ENCODE data around the gene FBXO39.
"Not testable (repeated sequence)": the region's sequence is repeated elsewhere in the genome, so short reads cannot be mapped to it uniquely, and the experiment has no call there.

Gene FBXO39

DNA sequence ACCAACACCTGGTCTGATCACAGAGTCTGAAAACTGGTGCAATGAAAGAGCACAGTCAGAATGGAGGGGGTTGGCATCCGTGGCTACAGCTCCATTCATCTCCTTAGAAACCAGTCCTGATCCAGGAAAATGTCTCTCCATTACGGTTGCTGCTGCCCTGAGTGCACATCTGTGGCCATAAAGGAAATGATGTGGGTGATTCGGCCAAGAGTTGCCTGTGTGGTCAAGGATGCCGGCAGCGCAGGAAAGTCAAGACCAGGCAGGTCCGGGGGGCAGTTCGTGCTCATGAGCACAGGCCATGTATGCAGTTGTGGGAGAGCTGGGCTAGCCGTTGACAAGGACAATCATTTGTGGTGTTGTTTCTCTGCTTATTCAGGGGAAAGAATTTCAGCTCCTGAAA is 14.2 kb upstream of the FBXO39 start:
- TF ChIP-seq CTCF (IDR thresholded peaks at IDR 0.05; ENCODE audit: low read depth, low read length): no peak
- H3K4me1 ChIP-seq: no peaks in the 10 kb centered on the region
- no peaks in the 10 kb centered on the region for H3K27me3 ChIP-seq
- H3K9me3 ChIP-seq: no peaks in the 10 kb centered on the region
- DNase-seq: no peak
- no peak overlapping the region for H3K4me3 ChIP-seq (ENCODE audit: low read depth, low read length)
- H3K36me3 ChIP-seq: no peaks in the 10 kb centered on the region

GRCh38 chr17:6768447-6768846 is 7.6 kb upstream of the FBXO39 start:
- Histone ChIP-seq H3K4me3 (ENCODE audit: low read depth, low read length) (no peak overlapping the region), H3K9me3 (no peaks in the 10 kb centered on the region), H3K36me3 (no peaks in the 10 kb centered on the region), H3K27me3 (no peaks in the 10 kb centered on the region), H3K4me1 (no peaks in the 10 kb centered on the region)
- no peak for DNase-seq
- no peak for TF ChIP-seq CTCF (IDR thresholded peaks at IDR 0.05; ENCODE audit: low read depth, low read length)

GRCh38 chr17:6772016-6772415 is 4.0 kb upstream of the FBXO39 start:
- H3K36me3 ChIP-seq: no peaks in the 10 kb centered on the region
- no peaks in the 10 kb centered on the region; the same call in 1 of the 2 replicates for H3K27me3 ChIP-seq
- no peaks in the 10 kb centered on the region for H3K4me1 ChIP-seq
- H3K9me3 ChIP-seq: no peaks in the 10 kb centered on the region
- DNase-seq: no peak
- TF ChIP-seq CTCF (IDR thresholded peaks at IDR 0.05; ENCODE audit: low read depth, low read length): no peak
- no peak overlapping the region for H3K4me3 ChIP-seq (ENCODE audit: low read depth, low read length)

DNA sequence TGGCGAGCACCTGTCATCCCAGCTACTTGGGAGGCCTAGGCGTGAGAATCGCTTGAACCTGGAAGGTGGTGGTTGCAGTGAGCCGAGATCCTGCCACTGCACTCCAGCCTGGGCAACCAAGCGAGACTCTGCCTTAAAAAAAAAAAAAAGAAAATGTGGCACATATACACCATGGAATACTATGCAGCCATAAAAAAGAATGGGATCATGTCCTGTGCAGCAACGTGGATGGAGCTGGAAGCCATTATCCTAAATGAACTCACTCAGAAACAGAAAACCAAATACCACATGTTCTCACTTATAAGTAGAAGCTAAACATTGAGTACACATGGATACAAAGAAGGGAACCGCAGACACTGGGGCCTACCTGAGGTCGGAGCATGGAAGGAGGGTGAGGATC is 1.1 kb upstream of the FBXO39 start:
- H3K9me3 ChIP-seq; H3K4me1 ChIP-seq; H3K27me3 ChIP-seq; H3K36me3 ChIP-seq; DNase-seq; H3K4me3 ChIP-seq (ENCODE audit: low read depth, low read length): not testable (repeated sequence)

- Histone ChIP-seq H3K36me3 (no peaks in the 10 kb centered on the region), H3K9me3 (no peaks in the 10 kb centered on the region), H3K4me3 (ENCODE audit: low read depth, low read length) (no peak overlapping the region), H3K4me1 (no peaks in the 10 kb centered on the region), H3K27me3 (no peaks in the 10 kb centered on the region; the same call in 1 of the 2 replicates)
- no peak for DNase-seq
- TF ChIP-seq CTCF (IDR thresholded peaks at IDR 0.05; ENCODE audit: low read depth, low read length): no peak
These were observed 3.4 kb downstream of the FBXO39 start for GRCh38 chr17:6779411-6779810.

DNA sequence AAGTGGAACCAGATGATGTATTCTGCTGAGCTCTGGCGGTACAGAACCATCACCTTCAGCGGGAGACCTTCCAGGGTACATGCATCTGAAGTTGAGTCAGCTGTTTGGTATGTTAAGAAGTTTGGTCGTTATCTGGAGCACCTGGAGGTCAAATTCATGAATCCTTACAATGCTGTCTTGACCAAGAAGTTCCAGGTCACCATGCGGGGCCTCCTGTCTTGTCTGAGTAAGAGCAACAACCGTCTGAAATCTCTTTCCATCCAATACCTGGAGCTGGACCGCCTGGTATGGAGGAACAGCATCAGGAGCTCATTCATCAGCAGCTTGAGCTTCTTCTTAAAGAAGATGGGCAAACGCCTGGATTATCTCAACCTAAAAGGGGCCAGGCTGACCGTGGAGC is 4.0 kb downstream of the FBXO39 start:
- no peaks in the 10 kb centered on the region for H3K9me3 ChIP-seq
- DNase-seq: no peak
- H3K4me3 ChIP-seq (ENCODE audit: low read depth, low read length): no peak overlapping the region
- no peaks in the 10 kb centered on the region for H3K36me3 ChIP-seq
- no peaks in the 10 kb centered on the region for H3K4me1 ChIP-seq
- TF ChIP-seq CTCF (IDR thresholded peaks at IDR 0.05; ENCODE audit: low read depth, low read length): no peak
- no peaks in the 10 kb centered on the region; the same call in 1 of the 2 replicates for H3K27me3 ChIP-seq

GRCh38 chr17:6780886-6781285 is 4.9 kb downstream of the FBXO39 start:
- Histone ChIP-seq H3K36me3 (no peaks in the 10 kb centered on the region), H3K4me1 (no peaks in the 10 kb centered on the region), H3K4me3 (ENCODE audit: low read depth, low read length) (no peak overlapping the region), H3K27me3 (no peaks in the 10 kb centered on the region; the same call in 1 of the 2 replicates), H3K9me3 (no peaks in the 10 kb centered on the region)
- TF ChIP-seq CTCF (IDR thresholded peaks at IDR 0.05; ENCODE audit: low read depth, low read length): no peak
- no peak for DNase-seq
